OCI-LY1 (cell line): ENCODE measurements around the gene LEMD3.

Source experiments
- CTCF ChIP-seq: fragments of 200-600 bp; sonication (generic), shearing (Covaris generic); IDR thresholded peaks from 2 replicates; pipeline ENCODE4 v1.5.1; 2017; ENCODE audit warnings: mild to moderate bottlenecking, antibody characterized with exemption, low read length, moderate library complexity, mixed read lengths
- EZH2 ChIP-seq: fragments of 200-600 bp; sonication (generic), shearing (Covaris generic); IDR thresholded peaks from 2 replicates; pipeline ENCODE4 v1.8.0; 2017; ENCODE audit warnings: borderline replicate concordance, mixed run types, mild to moderate bottlenecking, antibody characterized with exemption, low read length, moderate library complexity, mixed read lengths

GRCh38 chr12:65237153-65237552 lies 67.8 kb downstream of the LEMD3 start:
- no peak for TF ChIP-seq EZH2
- TF ChIP-seq CTCF, result no peak
